Stimulated activated CD8-positive, alpha-beta memory T cell treated with anti-CD3 and anti-CD28 coated beads, Interleukin-15, amount 100 ng/mL, for 24 hours (primary cell): ENCODE data around the gene FRY.
"Not testable (repeated sequence)": the region's sequence is repeated elsewhere in the genome, so short reads cannot be mapped to it uniquely, and the experiment has no call there.

ENCODE experiments used
- DNase-seq: peaks from one replicate; pipeline ENCODE4 v3.0.0-alpha.2; 2020; ENCODE audit warnings: low read depth

FRY gene

GRCh38 chr13:32041429-32041828 lies 9.9 kb downstream of the FRY start:
- DNase-seq: no peak

GRCh38 chr13:32042551-32042950 lies 11.0 kb downstream of the FRY start:
- DNase-seq: no peak

DNA sequence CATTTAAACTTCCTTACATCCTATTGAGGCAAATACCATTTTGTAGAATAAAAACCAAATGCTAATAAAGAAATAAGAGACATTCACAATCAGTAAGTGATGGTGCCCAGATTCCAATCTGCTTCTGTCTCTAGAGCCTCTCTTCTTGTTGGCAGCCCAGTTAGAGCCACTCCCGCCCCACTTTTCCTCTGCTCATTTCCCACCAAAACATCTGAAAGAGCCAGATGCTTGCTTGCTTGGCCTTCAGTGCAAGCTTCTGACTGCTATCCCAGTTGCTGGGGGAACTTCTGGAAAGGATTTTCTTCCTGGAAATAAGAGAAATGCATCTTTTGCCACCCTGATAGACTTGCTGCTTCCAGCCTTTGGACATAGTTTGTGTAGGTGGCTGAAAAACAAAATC lies 12.9 kb downstream of the FRY start:
- DNase-seq: no peak

DNA sequence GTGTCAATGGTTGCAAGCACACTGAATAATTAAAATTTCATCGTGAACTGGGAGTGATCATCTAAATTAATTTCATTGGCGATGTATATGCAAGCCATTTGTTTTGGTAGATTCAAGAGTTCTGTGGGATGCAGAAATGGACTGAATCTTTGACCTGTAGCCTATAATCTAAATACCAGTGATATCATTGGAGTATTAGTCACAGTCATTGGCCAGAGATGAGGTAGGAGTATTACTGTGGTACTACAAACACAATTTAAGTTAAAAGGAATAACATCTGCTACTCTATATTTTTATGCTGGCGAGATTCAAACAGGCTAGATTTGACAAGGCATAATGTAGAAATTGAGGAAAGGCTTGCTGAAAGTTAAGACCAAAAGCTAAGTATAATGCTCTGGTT lies 14.0 kb downstream of the FRY start:
- DNase-seq: no peak

DNA sequence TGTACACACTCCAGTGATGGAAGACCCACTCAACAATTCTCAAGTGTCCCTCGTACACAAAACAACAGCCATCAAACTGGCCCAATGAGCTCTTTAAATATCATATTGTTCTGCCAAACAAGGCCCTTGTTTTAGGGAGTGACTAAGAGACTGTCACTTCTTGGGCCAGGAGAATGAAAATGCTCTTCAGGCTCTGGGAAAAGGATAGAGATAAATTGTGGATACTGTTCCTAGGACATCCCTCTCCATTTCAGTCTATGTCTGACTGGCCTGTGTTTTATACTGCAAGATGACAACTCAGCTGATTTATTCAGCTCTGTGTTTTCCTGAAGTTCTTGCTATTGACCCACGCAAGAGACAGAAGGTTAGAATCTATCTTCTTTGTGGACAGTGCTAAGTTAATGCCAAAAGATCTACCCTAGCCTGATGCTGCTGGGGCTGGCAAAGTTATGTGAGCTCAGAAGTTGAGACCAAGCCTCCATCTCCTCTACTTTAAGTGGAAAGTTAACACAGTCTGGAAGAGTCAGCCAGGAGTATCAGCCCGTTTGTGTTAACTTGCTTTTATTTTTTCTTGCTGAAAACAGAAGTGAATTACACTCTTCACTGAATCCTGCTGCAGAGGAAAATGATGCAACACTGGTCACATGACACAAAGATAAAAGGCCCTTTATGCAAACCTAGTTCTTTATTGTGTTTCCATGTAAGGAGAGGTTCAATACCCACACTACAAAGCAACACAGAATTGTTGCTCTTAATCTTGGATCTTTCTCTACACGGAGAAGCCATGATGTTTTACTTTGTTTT lies 14.6 kb downstream of the FRY start:
- DNase-seq: no peak

DNA sequence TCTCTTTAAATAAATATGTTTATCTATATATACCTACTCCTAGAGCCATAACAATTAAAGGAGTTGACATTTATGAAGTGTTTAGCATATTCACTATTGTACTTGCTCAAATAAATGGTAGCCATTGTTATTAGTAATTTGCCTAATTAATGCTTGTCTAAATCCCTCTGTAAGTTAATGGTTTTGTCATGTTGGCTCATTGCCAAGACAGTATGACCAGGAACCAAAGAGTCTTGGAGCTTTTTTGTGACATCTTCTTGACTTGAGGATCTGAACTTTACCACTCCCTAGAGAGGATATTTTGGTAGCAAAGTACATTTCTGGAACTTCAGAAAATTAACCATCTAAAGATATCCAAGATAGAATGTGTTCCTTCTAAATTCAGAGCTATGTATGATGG lies 15.5 kb downstream of the FRY start:
- no peak for DNase-seq

GRCh38 chr13:32047793-32048192 lies 16.2 kb downstream of the FRY start:
- no peak for DNase-seq

GRCh38 chr13:32048816-32049215 lies 17.2 kb downstream of the FRY start:
- no peak for DNase-seq

DNA sequence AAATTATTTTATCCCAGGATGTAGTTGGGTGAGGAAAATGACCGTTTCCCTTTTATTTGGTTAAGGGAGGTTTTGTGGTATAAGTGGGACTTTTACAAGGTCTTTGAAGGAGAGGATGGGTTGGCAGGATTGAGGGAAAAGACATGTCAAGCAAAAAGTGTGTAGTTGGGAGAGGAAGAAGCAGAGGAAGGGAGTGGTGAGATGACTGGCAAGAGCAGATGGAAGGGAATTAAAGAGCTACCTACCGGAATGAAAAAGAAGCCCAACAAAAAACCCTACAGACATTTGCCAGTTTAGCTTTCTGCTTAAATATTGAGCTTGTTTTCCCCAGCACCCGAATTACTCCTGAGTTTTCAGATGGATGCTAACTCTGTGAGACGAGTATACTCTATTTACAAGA lies 19.6 kb downstream of the FRY start:
- DNase-seq: no peak

DNA sequence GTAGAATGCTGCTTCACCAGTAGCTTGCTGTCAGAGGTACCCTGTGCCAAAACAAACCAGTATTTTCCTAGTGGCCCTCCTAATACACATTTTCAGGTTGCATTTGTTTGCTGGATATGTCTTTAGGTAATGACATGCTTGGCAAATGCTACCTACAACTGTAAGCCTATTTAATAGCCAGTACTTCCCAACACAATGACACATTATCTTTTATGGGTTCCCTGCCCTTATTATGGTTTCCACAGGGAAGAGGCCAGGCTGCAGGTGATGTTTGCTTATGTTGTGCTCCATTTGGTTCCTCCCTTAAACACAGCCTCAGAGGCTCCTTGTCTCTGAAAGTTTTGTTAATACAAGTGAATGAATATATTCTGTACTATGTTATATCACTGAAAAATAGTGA lies 24.7 kb downstream of the FRY start:
- DNase-seq: no peak

DNA sequence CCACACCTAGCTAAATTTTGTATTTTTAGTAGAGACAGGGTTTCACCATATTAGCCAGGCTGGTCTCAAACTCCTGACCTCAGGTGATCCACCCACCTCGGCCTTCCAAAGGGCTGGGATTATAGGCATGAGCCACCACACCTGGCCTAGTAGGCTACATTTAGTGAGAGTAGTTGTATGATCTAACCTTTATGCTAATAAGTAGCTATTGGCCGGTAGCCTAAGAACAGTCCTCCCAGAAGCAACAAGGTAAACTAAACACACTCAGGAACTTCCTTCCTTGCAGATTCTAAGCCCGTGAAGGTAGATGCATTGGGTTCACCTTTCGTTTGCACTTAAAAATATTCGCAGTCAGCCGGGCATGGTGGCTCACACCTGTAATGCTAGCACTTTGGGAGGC lies 25.8 kb downstream of the FRY start:
- not testable (repeated sequence) for DNase-seq

DNA sequence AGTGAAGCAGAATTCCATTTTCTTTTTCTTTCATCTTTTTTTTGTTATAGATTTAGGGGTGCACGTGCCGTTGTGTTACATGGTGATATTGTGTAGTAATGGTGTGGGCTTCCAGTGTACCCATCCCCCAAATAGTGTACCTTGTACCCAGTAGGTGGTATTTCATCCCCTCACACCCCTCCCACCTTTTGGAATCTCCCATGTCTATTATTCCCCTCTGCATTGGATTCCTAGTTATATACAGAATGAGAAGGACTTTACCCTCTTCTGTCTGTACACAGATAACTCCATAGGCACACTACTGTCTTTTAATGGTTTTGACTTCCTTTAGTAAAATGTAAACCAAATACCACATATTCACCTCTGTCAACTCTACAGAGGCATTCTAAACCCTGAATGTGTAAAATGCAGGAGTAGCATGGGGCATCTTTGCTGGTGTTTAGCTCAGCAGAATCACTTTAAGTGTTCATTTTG lies 28.0 kb downstream of the FRY start:
- DNase-seq: no peak

- no peak for DNase-seq
These were observed 28.9 kb downstream of the FRY start for GRCh38 chr13:32060401-32060878.

GRCh38 chr13:32063619-32064233 lies 32.2 kb downstream of the FRY start:
- no peak for DNase-seq

DNA sequence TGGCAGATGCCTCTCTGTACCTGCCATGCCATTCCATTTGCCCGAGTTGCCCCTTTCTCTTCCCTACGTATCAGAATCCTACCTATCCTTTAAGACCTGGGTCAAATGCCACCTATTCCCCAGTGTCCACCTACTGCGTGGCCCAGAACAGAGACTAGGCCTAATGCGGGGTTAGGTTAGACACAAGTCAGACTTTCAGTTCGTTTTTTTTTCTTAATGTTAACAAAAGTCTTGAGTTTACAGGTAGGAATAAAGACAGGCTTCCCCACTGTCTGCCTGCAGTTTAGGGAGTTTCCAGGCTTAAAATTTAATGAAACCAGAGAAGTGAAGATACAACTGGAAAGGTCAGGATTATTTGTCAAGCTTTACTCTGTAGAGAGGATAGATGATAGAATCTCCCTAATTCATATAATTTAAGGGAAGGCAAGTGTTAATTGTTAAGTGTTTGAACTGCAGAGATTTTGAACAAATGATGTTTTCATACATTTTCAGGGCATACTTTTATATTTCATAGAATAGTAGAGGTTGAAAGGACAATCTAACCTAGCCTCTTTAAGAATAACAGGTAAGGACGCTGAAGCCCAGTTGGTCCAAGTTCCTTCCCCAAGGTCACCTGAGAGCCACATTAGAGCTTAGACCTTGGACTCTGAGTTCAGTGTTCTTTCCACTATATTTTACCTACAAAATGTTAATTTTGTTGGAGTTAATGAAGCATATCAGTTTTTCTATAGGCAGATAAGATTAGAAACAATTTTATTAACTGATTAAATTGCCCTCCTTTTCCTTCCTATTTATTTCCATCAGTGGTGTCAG lies 35.8 kb downstream of the FRY start:
- no peak for DNase-seq

GRCh38 chr13:32068255-32068654 lies 36.7 kb downstream of the FRY start:
- no peak for DNase-seq

DNA sequence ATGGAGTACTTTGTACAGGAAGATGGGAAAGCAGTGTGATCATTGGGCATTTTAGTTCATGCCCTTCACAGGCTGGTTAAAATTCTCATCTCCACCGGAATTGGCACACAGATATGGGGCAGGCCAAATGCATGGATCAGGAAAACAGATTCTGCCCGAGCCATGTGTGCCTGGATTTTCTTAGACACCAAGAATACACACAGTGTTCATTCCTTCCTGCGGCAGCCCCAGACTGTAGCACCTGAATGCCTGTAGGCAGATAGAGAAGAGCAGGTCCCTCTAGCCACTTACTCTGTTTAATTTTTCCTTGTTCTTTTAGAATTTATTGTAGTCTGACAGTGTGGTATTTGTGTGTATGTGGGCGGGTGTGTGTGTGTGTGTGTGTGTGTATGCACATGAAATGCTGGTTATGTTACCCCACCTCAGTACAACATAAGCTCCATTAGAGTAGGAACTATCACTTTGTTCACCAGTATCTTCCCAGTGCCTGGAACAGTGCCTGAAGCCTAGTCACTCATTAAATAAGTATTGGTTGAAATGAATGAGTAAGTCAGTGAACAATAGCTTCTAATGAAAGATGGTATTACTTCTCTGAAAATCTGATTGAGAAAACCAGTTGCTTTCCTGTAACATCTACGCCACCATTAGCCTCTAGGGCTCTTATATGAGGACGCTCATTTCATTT lies 41.7 kb downstream of the FRY start:
- no peak for DNase-seq

- DNase-seq: no peak
These were observed 43.7 kb downstream of the FRY start for GRCh38 chr13:32075170-32075851.

DNA sequence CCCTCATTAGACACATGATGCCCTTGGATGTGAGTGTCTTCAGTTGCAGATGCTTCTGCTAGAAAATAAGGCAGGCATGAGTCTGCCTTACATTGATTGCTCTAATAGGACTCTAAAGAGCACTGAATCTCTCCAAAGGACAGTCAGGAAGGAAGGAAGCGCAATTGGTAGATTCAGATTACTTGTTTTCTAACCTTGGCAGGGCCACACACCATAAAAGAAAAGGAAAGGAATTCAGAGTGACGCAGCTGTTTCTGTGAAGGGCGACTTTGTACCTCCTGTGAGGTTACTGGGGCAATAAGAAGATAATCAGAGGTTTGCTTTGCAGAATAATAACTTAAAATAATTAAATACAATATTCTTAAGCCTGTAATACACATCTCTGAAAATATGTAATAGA lies 48.0 kb downstream of the FRY start:
- DNase-seq: no peak

DNA sequence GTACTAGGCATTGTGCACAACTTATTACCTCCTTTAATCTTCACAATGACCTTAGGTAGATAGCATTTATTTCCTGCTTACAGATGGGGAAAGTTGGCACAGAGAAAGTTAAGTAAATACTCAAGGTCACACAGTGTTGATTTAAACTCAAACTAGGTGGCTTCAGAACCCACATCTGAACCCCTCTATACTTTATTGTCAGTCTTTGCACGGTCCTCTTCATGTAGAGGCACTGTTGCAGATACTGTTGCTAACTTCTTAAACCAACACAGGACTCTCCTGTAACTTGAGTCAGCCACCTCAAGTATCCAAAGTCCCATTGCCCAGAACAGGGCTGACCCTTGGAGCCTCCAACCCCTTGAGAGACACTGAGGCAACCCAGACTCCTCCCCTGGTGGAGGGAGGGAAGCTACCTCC lies 48.8 kb downstream of the FRY start:
- DNase-seq: no peak

DNA sequence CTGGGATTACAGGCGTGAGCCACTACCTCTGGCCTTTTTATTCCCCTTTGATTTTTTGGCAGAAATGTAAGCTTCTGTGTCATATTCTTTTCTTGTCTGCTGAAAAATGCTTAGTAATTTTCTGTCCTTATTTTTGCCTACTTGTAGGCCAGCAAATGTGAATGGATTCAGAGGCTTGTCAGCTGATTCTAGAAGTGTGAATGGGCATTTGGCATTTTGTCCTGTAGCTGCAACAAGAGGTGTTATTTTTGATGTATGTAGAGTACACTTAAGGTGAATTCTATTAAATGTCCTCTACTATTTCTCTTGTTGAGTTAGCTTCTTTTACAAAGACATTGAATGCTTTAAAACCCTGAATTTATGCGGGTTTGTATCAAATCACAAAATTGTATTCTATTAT lies 50.0 kb downstream of the FRY start:
- no peak for DNase-seq

- DNase-seq: no peak
These were observed 54.8 kb downstream of the FRY start for GRCh38 chr13:32086366-32086765.
